HG02798 (cell line): Measurements from ENCODE around the gene ARAP2.
A peak's percentile ranks its signal among the peaks of the same experiment; 100 is the strongest.
"Not testable (repeated sequence)": the region's sequence is repeated elsewhere in the genome, so short reads cannot be mapped to it uniquely, and the experiment has no call there.

Experiments
- ATAC-seq: cut with Tn5 transposase; IDR thresholded peaks from one replicate; pipeline ENCODE4 v1.9.1; 2021; ENCODE audit warnings: mild to moderate bottlenecking; ENCODE audit not compliant: unreplicated experiment, poor library complexity

The ARAP2 gene

DNA sequence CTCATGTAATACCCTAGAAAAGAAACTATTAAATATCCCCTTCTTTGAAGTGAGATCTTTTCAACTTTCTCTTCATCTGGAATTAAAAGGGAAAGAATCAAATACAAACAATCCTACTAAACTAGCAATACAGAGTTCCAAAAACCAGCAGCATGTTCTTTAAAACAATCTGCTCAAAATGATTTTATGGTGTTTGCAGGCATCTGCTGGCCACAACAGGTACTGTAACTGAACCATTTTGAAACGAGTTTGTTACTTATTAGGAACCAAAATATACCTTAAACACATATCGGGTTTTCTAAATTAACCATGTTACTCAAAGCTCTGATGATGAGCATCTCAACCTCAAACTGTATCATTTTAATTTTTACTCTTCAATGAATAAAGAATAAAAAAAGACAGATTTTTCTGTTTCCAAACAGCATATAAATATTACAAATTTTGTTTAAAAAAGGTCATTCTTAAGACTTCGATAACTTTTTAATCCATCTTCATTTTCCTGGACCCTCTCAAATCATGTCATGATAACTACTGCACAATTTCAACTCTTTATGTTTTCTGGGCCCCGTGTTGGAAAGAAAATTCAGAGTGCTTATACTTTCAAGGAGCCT, 56.5 kb downstream of the ARAP2 start:
- no peak for ATAC-seq

DNA sequence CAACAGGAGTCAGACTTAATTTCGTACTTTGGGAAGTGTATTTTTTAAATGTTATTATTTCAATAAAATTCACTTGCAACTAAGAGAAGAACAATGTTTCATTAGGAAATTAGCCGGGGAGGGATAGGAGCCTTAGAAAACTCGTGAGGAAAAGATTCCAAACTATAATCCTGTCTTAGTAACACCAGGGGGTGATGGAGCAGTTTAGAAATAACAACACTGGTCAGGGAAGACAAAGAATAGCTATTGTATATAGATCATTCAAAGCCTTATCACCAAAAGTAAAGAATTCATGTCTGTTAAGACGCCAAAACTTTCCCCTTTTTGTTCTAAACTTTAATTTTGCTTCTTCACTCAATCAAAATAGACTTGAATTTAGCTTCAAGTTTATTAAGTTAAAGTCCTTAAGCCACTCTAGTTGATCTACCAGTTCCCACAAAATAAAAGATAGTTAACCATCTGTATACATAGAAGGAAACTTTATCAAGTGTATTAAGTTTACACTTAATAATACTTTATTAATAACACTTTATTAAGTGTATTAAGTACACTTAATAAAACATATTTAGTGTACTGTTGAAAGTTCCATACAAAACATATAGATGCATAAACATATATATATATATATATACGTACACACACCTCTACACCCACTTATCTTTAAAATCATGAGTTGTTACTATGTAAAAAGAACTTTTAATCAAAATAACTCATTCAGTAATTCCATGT, 60.5 kb downstream of the ARAP2 start:
- ATAC-seq, result no peak

DNA sequence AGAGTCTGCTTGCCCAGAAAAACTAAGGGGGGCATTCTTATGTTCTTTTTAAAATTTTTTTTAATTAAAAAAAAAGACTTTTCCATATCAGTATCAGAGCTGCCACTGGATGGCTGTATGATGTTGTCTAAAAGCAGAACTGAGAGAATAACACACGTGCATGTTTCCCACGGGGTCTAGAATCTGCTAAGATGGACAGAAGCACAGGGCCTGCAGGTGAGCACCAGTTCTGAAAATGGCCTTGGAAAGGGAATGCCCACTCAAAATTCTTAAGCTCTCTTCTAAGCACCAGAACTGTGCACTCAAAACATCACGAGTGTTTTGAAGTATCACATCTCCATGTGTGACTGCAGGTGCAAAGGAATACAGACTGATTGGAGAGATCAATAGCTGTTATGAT, 61.1 kb downstream of the ARAP2 start:
- ATAC-seq, result peak; percentile 58

DNA sequence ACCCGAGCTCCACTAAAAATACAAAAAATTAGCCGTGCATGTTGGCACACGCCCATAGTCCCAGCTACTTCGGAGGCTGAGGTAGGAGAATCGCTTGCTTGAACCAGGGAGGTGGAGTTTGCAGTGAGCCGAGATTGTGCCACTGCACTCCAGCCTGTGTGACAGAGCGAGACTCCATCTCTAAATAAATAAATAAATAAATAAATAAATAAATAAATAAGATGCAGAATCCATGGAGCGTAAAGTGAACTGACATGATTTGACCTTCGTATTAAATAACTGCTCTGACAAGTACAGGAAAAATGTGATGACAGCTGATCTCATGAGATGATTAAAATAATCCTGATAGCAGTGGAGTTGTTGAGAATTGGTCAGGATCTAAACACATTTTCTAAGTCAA, 62.0 kb downstream of the ARAP2 start:
- not testable (repeated sequence) for ATAC-seq

DNA sequence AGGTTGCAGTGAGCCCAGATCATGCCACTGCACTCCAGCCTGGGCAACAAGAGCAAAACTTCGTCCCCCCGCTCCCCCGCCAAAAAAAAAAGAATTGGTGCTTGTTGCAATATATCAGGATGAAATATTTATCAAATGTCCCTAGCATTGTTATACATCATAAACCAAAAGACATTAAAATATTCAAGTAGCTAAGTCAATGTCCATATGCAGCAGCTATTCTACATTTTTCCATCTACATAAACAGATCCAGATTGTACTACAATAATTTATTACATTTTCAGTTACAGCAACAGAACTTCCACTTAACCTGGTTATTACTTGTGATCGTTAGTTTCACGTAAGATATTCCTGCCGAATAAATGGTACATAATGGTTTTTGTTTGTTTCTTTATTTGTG, 64.1 kb downstream of the ARAP2 start:
- ATAC-seq, result no peak

DNA sequence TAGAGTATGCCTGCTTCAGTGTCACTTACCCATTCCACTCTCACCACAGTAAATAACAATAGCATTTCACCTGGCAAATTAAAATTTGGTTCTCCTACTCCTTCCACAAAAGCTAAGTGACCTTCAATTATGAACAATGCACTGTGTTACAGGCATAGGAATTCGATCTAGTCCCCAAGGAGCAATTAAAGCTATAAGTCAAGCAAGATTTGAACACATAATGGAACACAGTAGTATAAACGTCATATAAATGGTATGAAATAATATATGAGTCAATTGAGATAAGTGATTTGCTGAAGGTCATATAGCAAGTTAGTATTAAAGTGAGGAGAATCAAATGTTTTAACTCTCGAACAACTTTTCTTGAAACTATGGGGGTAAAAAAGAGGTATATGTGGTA, 65.8 kb downstream of the ARAP2 start:
- no peak for ATAC-seq

DNA sequence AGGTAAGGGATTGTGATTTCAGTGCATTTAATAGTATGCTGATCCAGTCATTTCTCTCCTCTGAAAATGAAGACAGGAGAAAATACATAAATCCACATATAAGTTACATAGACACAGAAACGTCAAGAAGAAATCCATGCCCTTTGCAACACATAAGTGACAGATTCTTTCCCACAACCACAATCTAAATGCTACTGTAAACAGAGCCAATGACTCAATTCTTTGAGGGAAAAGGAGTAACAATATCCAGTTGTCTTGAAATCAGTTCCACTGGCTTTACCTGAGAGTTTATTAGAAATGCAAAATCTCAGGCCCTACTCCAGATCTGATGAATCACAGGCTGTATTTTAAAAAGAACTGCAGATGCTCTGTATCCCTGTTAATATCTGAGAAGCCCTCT, 66.4 kb downstream of the ARAP2 start:
- ATAC-seq, result no peak

DNA sequence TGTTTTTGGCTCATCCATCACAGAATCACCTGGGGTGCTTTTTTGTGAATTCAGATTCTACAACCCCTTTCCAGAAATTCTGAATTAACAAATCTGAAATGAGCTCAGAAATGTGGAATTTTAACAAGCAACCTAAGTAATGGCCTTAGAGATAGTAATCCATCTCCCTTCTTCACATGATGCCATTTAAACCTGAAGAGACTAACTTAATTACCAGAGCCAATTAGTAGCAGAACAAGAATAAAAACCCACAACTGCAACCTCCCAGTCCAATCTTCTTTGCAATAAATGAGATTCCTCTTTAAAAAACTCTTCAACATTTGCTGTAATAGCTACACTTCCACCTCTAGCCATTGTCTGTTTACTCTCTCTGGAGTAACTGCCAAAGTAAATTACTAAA, 69.7 kb downstream of the ARAP2 start:
- no peak for ATAC-seq

DNA sequence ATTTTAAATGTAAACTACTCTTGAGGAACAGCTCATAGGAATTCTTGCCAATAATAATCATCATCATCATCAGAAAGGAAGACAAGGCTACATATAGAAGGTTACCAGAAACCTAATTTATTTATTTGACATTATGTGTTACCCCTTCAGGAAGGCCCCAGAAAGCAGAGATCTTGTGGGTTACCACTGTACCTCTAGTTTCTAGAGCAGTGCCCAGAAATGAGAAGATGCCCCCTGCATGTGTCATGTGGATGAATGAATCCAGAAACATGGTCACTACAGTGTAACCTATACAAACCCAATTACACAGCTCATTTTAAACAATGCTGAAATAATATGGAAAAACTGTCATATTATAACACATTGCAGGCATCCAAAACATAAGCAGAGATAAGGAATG, 70.4 kb downstream of the ARAP2 start:
- ATAC-seq, result no peak

DNA sequence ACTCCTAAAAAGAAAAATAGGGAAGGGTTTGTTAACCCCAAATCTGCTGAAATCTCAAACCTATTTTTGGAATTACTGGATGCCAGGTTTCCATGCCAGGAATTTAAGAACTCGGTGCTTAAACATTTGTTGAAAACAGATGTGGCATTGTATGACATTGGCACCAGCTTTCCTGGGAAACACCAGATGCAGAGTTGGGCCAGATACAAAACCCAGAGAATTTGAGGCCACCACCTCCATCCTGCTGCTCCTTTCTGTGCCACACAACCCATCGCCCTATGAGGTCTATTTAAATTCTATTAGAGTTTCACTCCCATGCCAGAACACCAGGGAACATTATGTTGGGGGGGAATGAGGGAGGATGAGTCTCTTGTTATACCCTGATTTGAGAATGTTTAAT, 71.7 kb downstream of the ARAP2 start:
- ATAC-seq, result no peak

DNA sequence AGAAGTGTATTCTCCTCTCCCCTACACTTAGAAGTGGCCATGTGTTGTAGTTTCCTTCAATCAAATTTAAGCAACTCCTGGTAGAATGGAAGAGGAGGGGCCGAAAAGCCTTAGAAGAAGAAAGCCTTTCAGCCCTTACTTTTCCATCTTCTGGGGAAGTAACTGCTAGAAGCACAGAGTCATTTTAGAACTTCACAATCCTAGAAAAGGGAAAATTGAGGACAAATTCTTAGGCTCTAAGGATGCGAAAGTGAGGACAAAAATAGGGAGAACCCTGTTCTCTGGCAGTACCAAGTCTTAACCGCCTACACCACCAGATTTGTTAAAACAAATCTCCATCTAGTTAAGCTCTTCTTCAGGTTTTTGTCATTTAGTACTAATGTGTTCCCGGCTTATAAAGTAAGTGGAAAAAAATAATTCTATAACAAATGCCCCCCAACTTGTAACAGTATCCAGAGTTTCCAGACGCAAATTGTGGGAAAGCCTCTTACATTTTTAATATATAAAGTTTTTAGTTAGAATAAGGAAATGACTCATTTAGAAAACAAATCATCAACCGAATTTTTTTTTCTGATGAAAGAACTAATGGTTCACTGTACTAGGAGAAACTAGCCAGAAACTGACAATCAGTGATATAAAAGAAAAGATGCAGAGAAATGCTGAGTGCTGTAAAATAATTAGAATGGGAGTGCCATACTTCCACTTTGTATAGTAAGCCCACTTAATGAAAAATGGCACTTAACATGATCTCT, 76.0 kb downstream of the ARAP2 start:
- no peak for ATAC-seq

DNA sequence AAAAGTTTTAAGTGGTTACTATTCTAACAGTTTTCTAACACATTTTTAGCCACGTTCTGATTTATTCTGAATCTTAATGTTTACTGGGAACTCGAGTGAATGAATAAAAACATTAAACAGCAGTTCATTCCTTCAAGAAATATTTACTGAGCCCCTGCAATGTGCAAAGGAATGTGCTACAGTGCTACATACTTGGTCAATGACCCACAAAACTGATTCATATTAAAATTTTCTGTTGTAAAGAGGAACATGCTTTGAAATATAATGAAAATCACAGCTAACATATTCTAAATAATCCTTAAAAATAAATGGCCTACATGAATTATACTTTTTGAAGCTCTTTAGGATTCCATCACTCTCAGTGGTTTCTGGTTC, 78.7 kb downstream of the ARAP2 start:
- no peak for ATAC-seq

DNA sequence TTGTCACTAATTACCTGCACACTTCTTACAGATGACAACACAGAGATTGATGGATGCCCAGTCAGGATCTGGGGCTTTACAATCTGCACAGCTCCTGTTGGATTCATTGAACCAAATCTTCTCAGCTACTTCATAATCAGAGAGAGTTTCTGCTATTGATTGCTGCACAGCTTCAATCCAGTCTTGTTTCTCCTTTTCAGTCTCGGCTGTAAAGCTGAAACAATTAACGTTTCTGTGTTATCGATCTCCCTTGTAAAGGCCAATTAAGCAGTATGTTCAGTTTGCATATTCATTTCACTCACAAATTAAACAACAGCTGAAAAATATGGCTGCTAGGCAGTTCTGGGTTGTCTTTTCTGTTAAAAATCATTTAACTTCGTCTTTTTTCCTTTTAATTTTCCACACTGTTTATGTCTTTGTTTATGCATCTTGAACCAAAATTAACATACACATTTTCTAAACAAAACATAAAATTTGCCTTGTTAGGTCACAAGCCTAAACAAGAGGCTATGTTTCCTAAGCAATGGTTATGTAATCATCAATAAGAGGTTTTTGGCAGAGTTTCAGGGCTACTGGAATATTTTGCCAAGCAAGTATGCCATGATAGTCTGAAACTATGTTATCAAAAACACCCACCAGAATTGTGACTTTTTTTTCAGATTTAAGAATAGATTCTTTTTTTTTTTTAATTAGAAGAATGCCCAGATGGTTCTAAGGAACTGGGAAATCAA, 79.2 kb downstream of the ARAP2 start:
- no peak for ATAC-seq

DNA sequence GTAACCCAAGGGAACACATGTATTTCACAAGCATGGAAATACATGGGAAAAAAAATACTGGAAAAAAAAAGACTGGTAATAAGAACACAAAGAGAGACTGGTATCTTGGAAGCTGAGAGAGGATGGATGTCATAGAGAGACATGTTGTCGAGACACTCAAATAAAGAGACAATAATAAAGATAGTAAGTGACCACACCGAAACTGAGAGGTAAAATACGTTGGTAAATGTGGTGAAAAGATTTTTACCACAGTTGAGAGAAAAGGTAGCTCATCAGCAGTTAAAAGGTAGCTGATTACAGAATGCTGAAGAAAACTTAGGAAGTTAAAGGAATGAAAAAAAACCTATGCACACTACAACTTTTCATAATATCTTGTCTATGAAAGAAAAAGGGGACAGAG, 81.1 kb downstream of the ARAP2 start:
- no peak for ATAC-seq

DNA sequence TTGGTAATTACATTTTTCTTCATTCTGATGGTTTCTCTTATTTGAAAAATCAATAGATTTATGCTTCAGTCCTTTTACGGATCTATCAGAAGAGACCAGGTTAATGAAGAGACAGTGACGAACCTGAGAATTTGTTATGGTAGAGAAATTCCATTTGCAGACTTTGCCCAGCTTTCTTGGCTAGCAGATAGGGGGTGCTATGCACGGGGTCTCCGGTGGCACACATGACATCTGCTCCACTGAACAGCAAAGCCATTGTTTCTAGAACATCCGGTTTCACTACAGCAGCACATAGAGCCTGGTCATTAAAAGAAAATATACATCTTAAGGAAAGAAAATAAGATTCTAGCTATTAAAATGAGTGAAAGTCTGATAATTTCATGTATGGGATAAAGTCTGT, 85.1 kb downstream of the ARAP2 start:
- ATAC-seq, result no peak

DNA sequence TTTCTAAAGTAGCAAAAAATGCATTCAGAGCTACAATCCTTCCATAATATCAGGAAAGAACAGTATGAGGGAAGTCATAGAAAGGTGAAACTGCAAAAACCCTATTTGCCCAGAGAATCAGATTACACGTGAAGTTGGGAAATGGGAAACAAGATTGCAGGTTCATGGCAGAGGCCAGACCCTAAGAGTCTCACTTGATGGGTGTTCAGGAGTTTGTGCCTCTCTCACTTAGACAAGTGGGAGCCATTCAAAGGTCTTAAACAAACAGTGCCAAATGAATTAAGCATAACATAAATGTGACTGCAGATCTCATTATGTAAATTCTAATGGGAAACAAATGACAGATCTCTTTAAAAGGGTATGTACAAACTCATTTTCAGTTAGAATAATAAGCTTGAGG, 91.6 kb downstream of the ARAP2 start:
- ATAC-seq, result no peak

DNA sequence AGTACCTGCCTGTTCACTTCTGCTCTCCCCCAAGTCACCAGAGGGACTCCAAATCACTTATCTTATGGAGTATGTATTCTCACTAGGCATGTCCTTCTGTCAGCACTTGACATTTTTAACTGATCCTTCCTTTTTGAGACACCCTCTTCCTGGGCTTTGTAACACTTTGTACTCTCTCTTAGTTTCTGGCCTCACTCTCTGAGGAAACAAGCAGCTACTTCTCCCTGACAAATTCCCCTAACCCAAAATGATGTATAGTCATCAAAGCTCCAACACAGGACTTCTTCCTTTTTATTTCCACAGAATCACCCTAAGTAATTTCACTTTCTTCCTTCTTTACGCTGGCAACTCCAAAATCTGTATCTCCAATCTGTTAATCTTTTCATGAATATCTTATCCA, 101.8 kb downstream of the ARAP2 start:
- ATAC-seq, result no peak

DNA sequence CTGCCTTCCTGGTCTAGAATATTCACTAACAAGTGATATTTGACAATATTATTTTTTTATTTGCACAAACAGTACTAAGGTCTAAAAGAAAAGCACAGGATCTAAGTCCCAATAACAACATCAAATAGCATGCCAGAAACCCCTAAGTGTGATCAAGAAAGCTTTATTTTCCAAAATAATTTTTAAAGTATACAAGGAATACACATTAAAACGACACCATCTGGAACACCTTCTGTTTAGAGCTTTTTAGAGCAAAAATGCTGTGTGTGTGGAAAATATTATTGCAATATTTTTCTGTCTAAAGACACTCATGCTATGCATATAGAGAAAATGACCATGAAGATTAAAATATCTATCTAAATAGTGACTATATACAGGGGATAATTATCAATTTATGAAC, 103.1 kb downstream of the ARAP2 start:
- no peak for ATAC-seq

DNA sequence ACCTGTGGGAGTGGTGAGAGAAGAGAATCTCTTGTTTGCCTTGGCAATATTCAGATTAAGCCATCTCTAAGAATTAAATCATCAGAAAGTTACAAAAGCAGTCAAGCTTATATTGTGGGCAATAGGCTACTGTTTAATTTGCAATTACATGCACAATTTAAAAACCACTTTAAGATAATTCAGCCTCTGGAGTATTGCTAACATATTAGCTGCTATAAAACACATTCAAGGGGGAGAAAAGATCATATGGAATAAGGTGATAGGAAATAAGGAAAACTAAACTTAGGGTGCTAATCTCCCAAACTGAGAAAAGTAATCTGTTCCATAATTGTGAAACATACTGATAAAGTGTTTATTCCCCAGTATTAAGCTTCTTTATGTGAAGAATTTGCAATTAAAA, 103.9 kb downstream of the ARAP2 start:
- no peak for ATAC-seq

DNA sequence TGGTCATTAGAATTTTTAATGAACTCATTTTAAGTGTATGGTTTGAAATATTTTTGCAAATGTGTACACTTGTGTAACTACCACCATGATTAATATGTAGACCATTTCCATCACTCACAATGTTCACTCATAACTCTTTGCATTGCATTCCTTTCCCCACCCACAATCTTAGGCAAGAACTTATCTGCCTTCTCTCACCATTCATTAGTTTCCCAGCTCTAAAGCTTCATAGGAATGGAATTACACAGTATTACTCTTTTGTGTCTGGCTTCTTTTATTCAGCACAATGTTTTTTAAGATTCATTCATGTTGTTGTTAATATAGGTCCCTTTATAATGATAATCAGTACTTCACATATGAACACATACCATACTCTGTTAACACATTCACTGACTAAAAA, 106.1 kb downstream of the ARAP2 start:
- no peak for ATAC-seq

DNA sequence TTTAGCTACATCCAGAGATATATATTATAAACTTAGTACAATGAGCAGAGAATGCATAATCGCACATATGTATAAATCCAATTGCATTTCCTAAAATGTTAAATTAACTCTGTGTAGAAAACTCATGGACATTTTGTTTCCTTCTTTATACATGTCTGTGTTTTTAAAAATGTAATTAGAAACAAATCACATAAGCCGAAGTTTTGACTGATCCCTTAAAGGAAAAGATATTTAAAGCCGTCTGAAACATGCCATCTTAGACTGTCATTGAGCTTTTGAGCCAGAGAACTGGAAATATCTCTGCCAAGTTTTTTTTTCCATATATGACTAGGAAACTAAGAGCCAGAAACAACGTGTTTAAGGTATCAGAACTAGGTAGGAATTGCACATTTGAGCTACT, 107.0 kb downstream of the ARAP2 start:
- no peak for ATAC-seq
